ENCODE data around the gene KLLN.

The KLLN gene

GRCh38 chr10:87816898-87817608 is 46.3 kb downstream of the KLLN start:
- peaks cover 9% of the 10 kb centered on the region for H3K36me3 ChIP-seq (ENCODE audit: control insufficient read depth, insufficient read depth, low read length, severe bottlenecking)
- H3K9me3 ChIP-seq (ENCODE audit: control insufficient read depth, low read length), result no peaks in the 10 kb centered on the region
- peak overlapping the region; percentile 99 for H3K4me3 ChIP-seq (ENCODE audit: low read length)
- no peaks in the 10 kb centered on the region for H3K27me3 ChIP-seq (replicated peaks; ENCODE audit: control insufficient read depth, insufficient read depth, low read length)
- peaks cover 26% of the 10 kb centered on the region for H3K4me1 ChIP-seq (ENCODE audit: control insufficient read depth, insufficient read depth, low read length)
- peak overlapping the region; percentile 95 for H3K9ac ChIP-seq (ENCODE audit: low read length)
- DNase-seq (ENCODE audit: low read depth), result peak; percentile 29

DNA sequence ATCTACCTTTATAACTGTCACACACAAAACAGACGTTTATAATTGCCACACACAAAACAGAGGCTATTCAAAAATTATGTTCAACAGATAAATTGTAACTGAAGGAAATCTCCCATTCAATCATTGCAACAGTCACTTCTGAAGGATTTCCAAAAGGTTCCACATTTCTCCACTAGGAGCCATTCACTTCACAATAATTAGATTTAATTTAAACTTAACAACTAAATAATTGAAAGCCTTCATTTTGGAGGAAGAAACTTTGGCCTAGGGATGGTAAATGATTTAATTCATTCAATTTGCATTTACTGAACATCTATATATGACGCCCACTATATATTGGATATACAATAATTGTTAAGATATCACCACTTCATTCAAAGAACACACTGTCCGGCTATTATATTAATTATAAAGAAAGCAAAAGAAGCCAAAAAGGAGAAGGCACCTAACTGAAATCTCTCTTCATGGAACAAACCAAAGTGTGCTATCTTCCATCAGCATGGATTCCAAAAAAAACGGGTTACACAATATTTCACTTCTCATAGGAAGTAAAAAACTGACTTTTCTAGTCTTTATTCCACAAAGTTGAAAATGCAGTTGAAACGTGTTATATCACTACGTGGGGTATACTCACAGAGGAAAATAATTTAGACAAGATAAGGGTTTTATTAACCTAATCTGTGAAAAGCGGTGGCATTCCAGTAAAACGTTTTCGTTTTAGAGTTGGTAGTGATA is 47.0 kb downstream of the KLLN start:
- peak; percentile 9 for DNase-seq (ENCODE audit: low read depth)
- H3K9me3 ChIP-seq (ENCODE audit: control insufficient read depth, low read length), result no peaks in the 10 kb centered on the region
- no peaks in the 10 kb centered on the region for H3K27me3 ChIP-seq (replicated peaks; ENCODE audit: control insufficient read depth, insufficient read depth, low read length)
- H3K4me1 ChIP-seq (ENCODE audit: control insufficient read depth, insufficient read depth, low read length), result peaks cover 26% of the 10 kb centered on the region
- H3K36me3 ChIP-seq (ENCODE audit: control insufficient read depth, insufficient read depth, low read length, severe bottlenecking), result peaks cover 14% of the 10 kb centered on the region
- peak overlapping the region; percentile 95 for H3K9ac ChIP-seq (ENCODE audit: low read length)
- H3K4me3 ChIP-seq (ENCODE audit: low read length), result peak overlapping the region; percentile 99

Measured in adipocyte (in vitro differentiated cells).